Lung microvascular endothelial cell (primary cell): ENCODE data around the gene MAPRE3. TPM values are rescaled to one million over a fixed set of nuclear protein-coding genes. Genes with fewer than 3 reads are reported as not detected.

Experiments used
- DNase-seq, 2 donors: peaks; one replicate each; pipeline versions ENCODE4 v3.0.0 to v3.0.0-alpha.2; 2010; ENCODE audit warnings: low read depth in 2 of 2
- total RNA-seq: library from RNA; depleted of rRNA; stranded (reverse); fragments of >200 nt; gene quantifications from 2 replicates; pipeline ENCODE4 v1.2.1, GENCODE V29; 2014

The MAPRE3 gene
- total RNA-seq, 1 donor from 2014 or later: 0.79 TPM

DNA sequence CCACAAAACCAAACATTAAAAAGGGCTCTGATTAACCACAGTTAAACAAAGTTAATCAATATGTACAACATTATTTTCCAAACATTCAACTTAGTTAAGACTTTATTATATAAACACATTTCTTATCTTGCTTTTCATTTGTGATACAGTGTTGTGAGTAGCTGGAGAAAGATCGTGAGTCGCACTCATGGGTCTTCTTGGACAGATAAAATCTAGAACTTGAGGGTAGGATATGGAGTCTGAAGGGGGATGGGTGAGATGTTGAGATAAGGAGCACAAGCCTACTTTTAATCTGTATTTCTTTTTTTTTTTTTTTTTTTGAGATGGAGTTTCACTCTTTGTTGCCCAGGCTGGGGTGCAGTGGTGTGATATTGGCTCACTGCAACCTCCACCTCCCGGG, 39.7 kb downstream of the MAPRE3 start:
- no peak for DNase-seq

DNA sequence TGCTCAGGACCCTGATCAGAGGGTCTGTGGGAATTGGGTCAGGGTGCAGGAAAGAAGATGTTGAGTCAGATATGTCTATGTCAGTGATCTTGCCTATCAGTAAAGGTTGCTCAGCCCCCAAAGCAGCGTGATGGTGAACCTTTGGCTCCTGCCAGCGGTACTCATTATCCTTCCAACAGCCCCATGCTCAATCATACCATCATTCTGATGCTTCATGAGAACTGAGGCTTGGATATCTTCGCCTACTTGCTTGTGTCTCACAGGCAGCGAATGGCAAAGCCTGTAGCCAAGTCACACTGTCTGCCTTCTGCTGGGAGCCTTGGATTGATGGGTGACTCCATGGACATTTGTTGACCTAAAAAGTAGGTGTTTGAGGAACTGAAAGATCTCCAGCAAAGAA, 43.3 kb downstream of the MAPRE3 start:
- no peak for DNase-seq

DNA sequence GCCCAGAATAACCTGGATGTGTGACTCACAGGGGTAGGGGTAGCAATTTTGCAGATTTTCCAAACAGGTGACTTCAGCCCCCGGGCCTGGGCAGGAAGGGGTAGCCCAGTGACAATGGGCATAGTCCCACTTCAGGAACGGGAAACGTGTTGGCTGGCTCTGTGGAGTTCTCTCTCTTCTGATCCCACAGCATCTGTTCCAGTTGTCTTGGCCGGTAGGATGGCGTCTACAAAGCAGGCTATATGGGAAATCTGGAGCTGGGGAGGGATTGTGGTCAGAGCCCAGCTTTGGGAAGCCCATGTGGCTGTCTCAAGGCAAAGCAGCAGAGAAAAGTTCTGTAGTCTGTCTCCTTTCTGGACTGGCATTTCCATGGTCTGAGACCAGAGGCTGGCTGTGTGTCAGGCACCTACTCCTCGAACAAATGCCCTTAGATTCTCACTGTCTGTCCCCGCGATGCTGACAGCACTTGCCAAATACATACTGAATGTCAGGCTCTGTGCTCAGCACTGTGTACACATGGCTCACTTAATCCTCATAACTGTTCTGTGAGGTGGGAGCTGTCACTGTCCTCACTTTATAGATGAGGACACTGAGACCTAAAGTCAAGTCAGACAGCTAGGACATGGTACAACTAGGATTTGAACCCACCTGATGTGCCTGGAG, 44.5 kb downstream of the MAPRE3 start:
- DNase-seq: no peak

DNA sequence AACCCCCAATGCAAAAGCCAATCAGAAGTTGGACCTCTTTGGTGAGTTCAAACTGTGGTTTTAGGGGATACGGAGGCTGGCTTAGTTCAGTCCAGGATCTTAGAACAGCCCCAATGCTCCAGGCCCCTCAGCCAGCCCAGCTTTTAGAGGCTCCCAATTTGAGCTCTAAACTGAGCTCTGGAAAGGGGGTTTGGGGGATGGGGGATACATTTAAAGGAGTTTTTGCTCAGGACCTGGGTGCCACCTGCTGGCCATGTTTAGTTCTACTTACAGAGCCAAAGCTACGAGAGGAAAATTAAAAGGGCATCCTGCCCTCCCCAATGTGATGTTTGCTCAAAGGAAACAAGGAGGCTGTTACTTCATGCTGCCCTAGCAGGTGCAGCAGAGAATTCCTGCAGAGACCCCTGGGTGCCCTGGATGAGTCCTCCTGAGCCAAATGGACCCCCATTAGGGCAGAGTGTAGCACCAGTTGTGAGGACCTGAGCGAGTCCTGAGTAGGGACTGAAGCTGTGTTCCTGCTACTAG, 46.4 kb downstream of the MAPRE3 start:
- DNase-seq: peak; percentile 68 to 82

DNA sequence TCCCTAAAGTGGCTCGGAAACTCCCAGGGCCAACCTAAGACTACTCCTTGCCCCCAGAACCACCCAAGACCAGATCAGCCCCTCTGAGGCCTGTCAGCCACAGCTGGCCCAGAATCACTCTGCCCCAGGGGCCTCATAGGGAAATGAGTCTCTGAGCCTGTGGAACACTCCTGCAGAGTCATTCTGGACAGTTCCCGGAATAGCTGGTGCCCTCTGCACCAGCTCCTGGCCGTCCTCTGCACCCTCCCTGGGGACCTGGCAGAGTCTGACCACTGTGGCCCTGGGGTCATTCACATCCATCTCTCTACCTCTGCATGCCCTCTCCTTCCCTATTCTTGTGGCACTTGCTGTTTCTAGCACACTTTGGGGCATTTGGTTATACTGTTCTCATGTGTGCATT, 47.7 kb downstream of the MAPRE3 start:
- no peak for DNase-seq

DNA sequence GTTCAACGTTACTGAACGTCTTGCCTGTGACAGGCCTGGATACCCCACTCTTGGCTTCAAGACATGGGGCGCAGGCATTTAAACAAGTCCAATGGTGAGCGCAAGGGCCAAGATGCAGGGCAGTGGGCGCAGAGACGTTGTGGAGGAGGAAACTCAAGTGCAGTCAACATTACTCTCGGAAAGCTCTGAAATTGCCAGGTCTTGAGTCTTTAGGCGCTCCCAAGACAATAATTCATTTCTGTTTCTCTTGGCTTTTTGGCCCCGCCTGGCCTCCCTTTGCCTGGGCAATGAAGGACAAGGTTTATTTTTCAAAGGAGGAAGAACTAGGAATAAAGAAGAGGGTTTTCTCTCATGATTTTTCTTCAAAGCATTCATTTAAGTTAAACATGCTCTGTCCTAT, 49.0 kb downstream of the MAPRE3 start:
- no peak for DNase-seq

DNA sequence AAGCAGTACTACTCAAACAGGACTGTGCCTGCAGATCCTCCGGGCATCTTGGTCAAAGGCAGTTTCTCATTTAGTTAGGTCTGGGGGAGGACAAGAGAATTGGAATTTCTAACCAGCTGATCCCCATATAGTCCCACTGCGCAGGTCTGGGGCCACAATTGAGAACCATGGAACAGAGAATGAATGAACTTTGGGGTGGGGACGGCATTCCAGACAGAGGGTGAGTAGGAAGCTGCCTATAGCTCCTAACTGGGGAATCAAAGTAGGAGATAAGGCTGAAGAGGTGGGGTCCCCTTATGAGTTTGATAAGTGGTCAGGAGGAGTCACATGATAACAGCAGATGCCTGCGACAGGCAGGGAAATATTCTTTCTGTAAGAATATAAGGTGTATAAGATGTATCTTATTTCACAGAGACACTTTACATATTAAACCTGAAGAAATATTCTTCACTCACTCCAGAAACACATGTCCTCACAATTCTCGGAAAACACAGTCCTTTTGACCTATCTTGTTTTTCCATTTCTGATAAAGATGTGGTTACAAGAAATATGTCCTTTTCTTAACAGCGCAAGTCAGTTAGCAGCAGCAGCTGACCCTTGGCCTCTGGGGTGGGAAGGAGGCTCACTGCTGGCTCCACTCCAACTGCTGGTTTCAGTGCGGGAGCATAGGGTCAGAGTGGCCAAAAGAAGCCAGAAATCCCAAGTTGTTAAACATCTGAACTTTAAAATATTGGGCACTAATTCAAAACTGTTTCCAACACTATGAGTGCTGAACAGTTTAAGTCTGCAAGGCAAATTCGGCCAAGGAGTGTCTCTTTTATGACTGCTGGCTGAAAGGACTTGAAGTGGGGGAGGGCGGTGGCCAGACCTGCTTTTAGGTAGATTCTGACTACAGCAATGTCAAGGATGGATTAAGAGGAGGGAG, 49.8 kb downstream of the MAPRE3 start:
- DNase-seq: no peak

DNA sequence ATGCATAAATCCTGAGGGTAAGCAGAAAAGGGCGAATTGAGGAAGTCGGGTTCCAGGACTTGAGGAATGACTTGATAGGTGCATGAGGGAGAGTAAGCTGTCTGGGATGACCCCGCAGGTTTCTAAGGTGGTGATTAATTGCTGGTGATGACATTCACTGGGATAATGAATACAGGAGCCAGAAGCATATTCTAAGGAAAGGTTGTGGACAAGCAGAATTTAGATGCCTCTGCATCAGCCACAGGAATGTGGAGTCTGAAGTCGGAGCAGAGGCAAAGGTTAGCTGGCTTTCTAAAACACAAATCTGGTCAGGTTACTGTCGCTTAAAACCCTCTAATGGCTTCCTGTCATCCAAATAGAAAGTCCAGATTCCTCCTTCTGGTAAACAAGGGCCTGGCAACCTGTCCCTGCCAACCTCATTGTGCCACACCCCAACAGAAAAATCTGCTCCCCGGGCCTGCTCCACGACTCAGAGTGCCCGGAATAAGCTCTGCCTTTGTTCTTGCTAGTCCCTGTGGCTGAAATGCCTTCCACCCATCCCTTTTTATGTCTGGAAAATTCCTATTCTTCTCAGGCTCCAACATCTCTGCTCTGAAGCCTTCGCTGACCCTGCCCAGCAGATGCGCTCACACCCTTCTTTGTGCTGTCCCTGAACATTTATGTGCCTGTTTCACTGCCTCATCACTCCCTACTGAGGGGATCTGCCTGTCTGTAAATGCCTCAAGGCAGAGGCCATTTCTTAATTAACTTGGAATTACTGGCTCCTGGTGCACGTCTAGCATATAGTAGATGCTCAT, 51.0 kb downstream of the MAPRE3 start:
- no peak for DNase-seq

DNA sequence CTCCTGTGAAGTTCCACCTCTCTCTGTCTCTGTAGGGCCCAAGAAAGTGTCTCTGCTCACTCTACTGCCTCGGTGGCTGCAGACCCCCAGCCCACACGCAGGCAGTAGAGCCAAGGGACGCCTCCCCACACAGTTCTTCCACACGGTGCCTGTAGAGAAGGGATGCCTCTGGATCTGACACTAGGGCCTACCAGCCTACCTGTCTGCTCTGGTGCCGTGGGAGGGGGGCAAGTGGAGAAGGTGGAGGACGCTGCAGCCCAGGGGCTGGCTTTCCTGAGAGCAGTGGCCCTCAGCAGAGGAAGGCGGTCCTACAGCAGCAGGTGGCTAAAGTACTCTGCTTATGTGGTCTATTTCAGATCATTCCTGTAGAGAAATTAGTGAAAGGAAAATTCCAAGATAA, 53.3 kb downstream of the MAPRE3 start:
- no peak for DNase-seq

DNA sequence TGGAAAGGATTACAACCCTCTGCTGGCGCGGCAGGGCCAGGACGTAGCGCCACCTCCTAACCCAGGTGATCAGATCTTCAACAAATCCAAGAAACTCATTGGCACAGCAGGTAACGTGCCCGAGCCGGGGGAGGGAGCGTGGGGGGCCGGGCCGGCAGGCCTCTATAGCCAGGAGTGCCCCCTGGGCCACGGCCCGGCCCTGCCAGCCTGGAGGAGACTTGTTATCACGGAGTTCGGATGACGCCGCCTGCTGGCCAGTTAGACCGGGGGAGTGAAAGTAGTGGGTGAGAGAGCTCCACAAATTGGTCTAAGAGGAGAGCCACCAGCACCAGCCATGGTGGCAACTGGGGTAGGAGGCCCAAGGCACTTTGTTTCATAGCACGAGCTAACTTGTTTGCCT, 53.8 kb downstream of the MAPRE3 start:
- no peak for DNase-seq

DNA sequence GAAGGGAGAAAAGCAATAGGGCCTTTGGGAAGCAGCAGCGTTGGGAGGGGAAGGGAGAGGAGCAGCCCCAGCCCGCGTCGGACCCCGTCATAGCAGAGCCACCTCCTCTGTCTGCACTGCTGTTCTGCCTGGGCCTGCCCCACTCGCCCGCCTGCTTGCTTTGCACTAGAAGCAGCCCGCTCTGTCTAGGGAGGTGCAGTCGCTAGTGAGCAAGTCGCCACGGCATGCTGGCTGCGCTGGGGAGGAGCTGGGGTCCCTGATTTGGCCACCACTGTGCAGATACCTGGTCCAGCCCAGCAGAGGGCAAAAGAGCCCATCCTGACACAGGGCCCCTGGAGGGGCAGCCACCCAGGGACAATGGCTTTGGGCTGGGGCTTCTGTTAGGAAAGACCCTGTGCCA, 54.4 kb downstream of the MAPRE3 start:
- DNase-seq: peak in 1 of 2 donors; percentile 14

DNA sequence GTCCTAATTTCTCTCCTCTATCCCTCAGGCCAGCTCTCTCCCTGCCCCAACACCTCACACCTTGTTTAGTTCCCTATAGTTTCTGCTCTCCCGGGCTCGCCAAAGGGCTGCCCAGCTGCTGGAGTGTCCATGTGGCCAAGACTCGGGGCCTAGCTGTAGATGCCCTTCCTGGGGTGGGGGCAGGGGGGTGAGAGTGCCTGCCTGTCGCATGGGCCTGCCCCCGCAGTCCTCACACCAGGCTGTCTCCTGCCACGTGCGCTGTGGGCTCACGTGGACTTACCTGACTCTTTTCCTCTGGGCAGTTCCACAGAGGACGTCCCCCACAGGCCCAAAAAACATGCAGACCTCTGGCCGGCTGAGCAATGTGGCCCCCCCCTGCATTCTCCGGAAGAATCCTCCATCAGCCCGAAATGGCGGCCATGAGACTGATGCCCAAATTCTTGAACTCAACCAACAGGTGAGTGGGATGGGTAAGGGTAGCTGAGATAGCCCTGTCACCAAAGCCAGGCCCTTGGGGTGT, 54.9 kb downstream of the MAPRE3 start:
- DNase-seq: no peak

DNA sequence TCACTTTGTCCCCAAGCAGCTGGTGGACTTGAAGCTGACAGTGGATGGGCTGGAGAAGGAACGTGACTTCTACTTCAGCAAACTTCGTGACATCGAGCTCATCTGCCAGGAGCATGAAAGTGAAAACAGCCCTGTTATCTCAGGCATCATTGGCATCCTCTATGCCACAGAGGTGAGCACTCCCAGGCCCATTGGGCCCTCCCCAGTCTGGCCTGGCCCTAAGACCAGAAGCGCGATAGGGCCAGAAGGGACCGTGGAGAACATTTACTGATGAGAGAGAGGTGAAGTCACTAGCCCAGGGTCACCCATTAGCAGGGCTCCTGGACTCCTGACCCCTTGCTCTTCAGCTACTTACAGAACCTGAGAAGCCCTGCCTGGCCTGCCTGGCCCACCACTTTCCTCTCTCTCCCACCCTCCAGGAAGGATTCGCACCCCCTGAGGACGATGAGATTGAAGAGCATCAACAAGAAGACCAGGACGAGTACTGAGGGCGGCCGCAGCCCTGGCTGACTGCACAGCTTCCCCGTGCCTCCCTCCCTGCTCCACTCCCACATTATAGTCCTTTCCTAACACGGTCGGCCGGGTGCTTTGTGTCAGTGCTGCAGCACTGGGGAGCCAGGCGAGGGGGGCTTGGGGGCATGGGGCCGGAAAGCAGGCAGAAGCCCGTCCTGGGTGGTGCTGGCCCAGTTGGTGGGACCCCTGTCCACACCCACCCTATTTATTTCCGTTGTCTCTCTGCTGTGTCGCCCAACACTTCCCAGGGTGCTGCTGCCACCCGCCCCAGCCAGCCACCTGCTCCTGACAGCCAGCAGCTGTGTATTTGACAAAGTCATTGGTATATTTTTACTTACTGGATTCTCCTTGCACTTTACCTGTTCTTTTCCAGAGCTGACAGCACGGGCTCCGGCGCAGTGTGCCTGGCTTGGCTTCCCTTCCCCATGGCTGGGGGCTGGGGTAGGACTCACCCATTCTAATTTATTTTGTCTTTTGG, 55.7 kb downstream of the MAPRE3 start:
- no peak for DNase-seq

DNA sequence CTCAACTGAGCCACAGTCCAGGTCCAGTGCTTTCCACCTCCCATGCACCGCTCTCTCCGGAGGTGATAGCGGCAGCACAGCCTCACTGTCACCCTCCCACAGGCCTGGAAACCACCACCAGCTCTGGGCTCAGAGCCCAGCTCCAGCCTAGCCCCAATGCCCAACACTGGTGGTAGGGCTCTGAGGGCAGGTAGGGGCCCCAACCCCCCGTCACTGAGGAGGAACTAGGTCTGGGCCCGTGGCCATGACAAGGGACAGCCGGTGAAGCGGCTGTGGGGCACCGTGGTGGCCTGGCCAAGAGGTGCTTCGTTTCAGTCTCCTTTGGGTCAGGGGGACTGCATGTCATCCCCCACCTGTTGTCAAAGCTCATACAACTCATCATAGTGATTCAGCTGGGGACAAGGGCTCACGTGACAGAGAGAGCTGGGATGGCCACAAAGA, 56.8 kb downstream of the MAPRE3 start:
- no peak for DNase-seq

DNA sequence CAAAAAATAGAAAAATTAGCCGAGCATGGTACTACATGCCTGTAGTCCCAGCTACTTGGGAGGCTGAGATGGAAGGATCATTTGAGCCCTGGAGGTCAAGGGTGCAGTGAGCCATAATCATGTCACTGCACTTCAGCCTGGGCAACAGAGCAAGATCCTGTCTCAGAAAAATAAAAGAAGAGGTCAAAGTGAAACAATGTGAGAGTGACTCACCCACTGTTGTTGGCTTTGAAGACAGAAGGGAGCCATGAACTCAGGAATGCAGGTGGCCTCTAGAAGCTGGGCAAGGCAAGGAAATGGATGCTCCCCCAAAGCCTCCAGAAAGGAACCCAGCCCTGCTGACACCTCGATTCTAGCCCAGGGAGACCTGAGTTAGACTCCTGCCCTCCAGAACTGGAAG, 58.6 kb downstream of the MAPRE3 start:
- DNase-seq: peak in 1 of 2 donors; percentile 26

DNA sequence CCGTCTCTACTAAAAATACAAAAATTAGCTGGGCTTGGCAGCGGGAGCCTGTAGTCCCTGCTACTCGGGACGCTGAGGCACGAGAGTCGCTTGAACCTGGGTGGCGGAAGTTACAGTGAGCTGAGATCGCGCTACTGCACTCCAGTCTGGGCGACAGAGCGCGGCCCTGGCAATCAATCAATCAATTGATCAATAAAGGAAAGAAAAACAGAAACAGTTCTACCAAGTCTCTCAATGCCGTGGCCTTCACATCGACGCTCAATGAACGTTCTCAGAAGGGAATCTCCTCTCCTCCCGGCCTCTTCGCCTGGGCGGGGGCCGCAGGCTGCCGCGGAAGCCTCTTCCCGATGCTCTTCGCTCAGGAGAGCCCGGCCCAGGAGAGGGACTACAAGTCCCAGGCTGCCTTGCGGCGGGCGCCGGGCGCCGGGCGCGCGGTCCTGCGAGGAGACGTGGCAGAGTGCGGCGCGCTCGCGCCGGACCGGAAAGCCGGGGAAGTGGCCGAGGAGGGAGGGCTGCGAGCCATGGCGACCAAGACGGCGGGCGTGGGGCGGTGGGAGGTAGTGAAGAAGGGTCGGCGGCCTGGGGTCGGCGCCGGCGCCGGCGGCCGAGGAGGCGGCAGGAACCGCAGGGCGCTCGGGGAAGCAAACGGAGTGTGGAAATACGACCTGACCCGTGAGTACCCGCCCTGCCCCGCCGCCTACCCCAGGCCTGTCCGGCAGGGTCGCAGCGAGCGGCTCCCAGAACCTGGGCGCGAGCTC, 62.2 kb downstream of the MAPRE3 start, which contains the start of gene TMEM214:
TSS of gene TMEM214 (plus strand) at position 471 of the 758 bp plus-strand sequence. CDS start at position 522, 51 bp downstream.
- peak; percentile 90 to 91 for DNase-seq

DNA sequence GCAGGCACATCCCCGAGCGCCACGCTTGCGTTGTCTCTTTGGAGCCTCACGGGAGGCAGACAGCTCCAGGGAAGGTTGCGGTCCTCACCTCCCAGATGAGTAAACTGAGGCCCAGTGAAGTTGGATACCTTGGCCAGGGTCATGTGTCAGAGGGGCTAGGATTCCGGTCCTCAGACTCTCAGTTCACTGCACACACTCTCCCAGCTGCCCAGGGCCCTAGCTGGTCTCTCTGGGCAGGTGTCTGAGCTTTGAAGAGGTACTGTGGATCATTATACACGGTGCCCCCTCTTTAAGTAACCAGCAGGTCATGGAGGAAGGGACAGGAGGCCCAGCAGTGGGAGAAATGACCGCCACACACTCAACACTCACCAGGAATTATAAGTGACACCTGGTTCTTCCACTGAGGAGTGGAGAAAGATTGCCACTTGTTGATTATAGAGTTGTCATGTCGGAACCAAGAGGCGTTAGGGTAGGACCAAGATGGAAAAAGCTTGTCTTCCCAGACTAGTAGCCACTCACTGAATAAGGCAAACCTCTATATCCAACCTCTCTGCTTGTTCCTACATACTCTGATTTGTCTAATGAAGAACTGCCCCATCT, 62.9 kb downstream of the MAPRE3 start:
- no peak for DNase-seq

DNA sequence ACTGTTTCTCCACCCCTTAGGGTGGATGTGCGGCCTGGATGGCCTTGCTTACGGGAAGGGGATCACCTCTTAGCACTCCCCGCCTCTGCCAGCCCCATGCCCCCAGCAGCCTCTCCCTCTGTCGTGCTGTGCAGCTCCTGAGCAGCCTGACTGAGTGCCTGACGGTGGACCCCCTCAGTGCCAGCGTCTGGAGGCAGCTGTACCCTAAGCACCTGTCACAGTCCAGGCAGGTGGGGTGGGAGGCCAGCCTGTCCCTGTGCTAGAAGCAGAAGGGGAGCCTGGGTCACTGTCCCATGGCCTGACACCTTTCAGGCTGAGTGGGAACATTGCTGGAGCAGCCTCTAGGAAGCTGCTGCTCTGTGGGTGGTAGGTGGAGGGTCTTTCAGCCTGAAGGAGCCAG, 67.6 kb downstream of the MAPRE3 start:
- no peak for DNase-seq
